ENCODE measurements around the gene LIN7A.

The LIN7A gene

GRCh38 chr12:80925983-80926382 is 11.8 kb downstream of the LIN7A start:
- DNase-seq (ENCODE audit: extremely low read depth, low read depth): no peak
- TF ChIP-seq, protein P1, sequence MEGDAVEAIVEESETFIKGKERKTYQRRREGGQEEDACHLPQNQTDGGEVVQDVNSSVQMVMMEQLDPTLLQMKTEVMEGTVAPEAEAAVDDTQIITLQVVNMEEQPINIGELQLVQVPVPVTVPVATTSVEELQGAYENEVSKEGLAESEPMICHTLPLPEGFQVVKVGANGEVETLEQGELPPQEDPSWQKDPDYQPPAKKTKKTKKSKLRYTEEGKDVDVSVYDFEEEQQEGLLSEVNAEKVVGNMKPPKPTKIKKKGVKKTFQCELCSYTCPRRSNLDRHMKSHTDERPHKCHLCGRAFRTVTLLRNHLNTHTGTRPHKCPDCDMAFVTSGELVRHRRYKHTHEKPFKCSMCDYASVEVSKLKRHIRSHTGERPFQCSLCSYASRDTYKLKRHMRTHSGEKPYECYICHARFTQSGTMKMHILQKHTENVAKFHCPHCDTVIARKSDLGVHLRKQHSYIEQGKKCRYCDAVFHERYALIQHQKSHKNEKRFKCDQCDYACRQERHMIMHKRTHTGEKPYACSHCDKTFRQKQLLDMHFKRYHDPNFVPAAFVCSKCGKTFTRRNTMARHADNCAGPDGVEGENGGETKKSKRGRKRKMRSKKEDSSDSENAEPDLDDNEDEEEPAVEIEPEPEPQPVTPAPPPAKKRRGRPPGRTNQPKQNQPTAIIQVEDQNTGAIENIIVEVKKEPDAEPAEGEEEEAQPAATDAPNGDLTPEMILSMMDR (IDR thresholded peaks at IDR 0.05; ENCODE audit: low read depth, low read length, missing control alignments): no peak
- H3K4me3 ChIP-seq (replicated peaks; ENCODE audit: low read depth, low read length): no peak overlapping the region

DNA sequence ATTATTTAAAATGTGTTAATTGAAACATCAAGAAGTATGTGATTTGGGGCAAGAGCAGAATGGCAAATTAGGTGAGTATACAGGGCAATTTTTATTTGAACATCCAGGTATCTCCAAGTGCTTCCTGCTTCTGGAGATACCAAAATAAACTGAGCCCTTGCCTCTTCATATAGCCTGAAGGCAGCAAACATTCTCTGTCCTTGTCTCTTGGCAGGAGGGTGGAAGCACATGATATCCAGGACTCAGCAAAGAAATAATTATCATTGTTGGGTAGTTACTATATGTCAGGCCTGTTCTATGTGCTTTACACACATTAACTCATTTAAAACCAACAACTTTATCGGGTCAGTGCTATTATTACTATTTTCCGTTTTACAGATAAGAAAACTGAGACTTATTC is 12.5 kb downstream of the LIN7A start:
- no peak overlapping the region for H3K4me3 ChIP-seq (replicated peaks; ENCODE audit: low read depth, low read length)
- no peak for DNase-seq (ENCODE audit: extremely low read depth, low read depth)
- TF ChIP-seq, protein P1 (IDR thresholded peaks at IDR 0.05; ENCODE audit: low read depth, low read length, missing control alignments): no peak

GRCh38 chr12:80924437-80924836 is 13.3 kb downstream of the LIN7A start:
- no peak overlapping the region for H3K4me3 ChIP-seq (replicated peaks; ENCODE audit: low read depth, low read length)
- no peak for DNase-seq (ENCODE audit: extremely low read depth, low read depth)
- TF ChIP-seq, protein P1 (IDR thresholded peaks at IDR 0.05; ENCODE audit: low read depth, low read length, missing control alignments): no peak

GRCh38 chr12:80920006-80920405 is 17.7 kb downstream of the LIN7A start:
- no peak for DNase-seq (ENCODE audit: extremely low read depth, low read depth)
- TF ChIP-seq, protein P1 (IDR thresholded peaks at IDR 0.05; ENCODE audit: low read depth, low read length, missing control alignments): no peak
- no peak overlapping the region for H3K4me3 ChIP-seq (replicated peaks; ENCODE audit: low read depth, low read length)

- TF ChIP-seq, protein P1 (IDR thresholded peaks at IDR 0.05; ENCODE audit: low read depth, low read length, missing control alignments): no peak
- no peak for DNase-seq (ENCODE audit: extremely low read depth, low read depth)
- H3K4me3 ChIP-seq (replicated peaks; ENCODE audit: low read depth, low read length): no peak overlapping the region
Measured at GRCh38 chr12:80917651-80918050, 20.1 kb downstream of the LIN7A start.

GRCh38 chr12:80912901-80913770 is 24.6 kb downstream of the LIN7A start:
- TF ChIP-seq, protein P1 (IDR thresholded peaks at IDR 0.05; ENCODE audit: low read depth, low read length, missing control alignments): no peak
- DNase-seq (ENCODE audit: extremely low read depth, low read depth): no peak
- no peak overlapping the region for H3K4me3 ChIP-seq (replicated peaks; ENCODE audit: low read depth, low read length)

All from HFF-Myc (cell line).